ENCODE results near the gene WT1.

The WT1 gene

GRCh38 chr11:32438866-32439489 is 3.6 kb upstream of the WT1 start:
- H3K4me3 ChIP-seq (ENCODE audit: low read depth, low read length) = no peak overlapping the region

GRCh38 chr11:32438346-32438865 is 3.1 kb upstream of the WT1 start:
- no peak overlapping the region for H3K4me3 ChIP-seq (ENCODE audit: low read depth, low read length)

- peak overlapping the region; percentile 14 for H3K4me3 ChIP-seq (ENCODE audit: low read depth, low read length)
Observed at GRCh38 chr11:32437495-32438345, 2.4 kb upstream of the WT1 start.

- H3K4me3 ChIP-seq (ENCODE audit: low read depth, low read length) = no peak overlapping the region
Observed at GRCh38 chr11:32436751-32437494, 1.6 kb upstream of the WT1 start.

GRCh38 chr11:32435942-32436750 is 807 bp upstream of the WT1 start:
- peak overlapping the region; percentile 8 for H3K4me3 ChIP-seq (ENCODE audit: low read depth, low read length)

GRCh38 chr11:32435152-32435480 is 223 bp downstream of the WT1 start:
- peak overlapping the region; percentile 13 for H3K4me3 ChIP-seq (ENCODE audit: low read depth, low read length)

GRCh38 chr11:32434356-32435151 is 785 bp downstream of the WT1 start:
- peak overlapping the region; percentile 13 for H3K4me3 ChIP-seq (ENCODE audit: low read depth, low read length)

GRCh38 chr11:32433914-32434355 is 1.4 kb downstream of the WT1 start:
- no peak overlapping the region for H3K4me3 ChIP-seq (ENCODE audit: low read depth, low read length)

- no peak overlapping the region for H3K4me3 ChIP-seq (ENCODE audit: low read depth, low read length)
Observed at GRCh38 chr11:32433101-32433913, 2.0 kb downstream of the WT1 start.

- H3K4me3 ChIP-seq (ENCODE audit: low read depth, low read length) = no peak overlapping the region
Observed at GRCh38 chr11:32432565-32432964, 2.8 kb downstream of the WT1 start.

- peak overlapping the region; percentile 8 for H3K4me3 ChIP-seq (ENCODE audit: low read depth, low read length)
Observed at GRCh38 chr11:32430568-32431381, 4.6 kb downstream of the WT1 start.

- H3K4me3 ChIP-seq (ENCODE audit: low read depth, low read length) = no peak overlapping the region
Observed at GRCh38 chr11:32429477-32429876, 5.9 kb downstream of the WT1 start.

- H3K4me3 ChIP-seq (ENCODE audit: low read depth, low read length) = no peak overlapping the region
Observed at GRCh38 chr11:32428665-32429303, 6.6 kb downstream of the WT1 start.

GRCh38 chr11:32427935-32428664 is 7.2 kb downstream of the WT1 start:
- H3K4me3 ChIP-seq (ENCODE audit: low read depth, low read length) = no peak overlapping the region

- H3K4me3 ChIP-seq (ENCODE audit: low read depth, low read length) = no peak overlapping the region
Observed at GRCh38 chr11:32427616-32427934, 7.8 kb downstream of the WT1 start.

GRCh38 chr11:32426819-32427615 is 8.3 kb downstream of the WT1 start:
- peak overlapping the region; percentile 4 for H3K4me3 ChIP-seq (ENCODE audit: low read depth, low read length)

Measured in iPS-11a (cell line).